ENCODE results near the gene CHST11. TPM values are rescaled to one million over a fixed set of nuclear protein-coding genes. Genes with fewer than 3 reads are reported as not detected.

The CHST11 gene
- total RNA-seq, 2 donors from 2014 or later, result 4.6 to 14.5 TPM

GRCh38 chr12:104707194-104707593 lies 250.4 kb downstream of the CHST11 start:
- Histone ChIP-seq H3K9me3 (no peaks in the 10 kb centered on the region), H3K27me3 (no peaks in the 10 kb centered on the region), H3K27ac (no peak overlapping the region), H3K4me1 (peaks cover 4% of the 10 kb centered on the region), H3K36me3 (replicated peaks in 1 of 2; ENCODE audit: insufficient read depth in 1 of 2, low read depth in 2 of 2) (no peaks in the 10 kb centered on the region), H3K4me3 (no peak overlapping the region)
- intact Hi-C loops (cut with DNase I), result no loop called here
- TF ChIP-seq, protein P1, sequence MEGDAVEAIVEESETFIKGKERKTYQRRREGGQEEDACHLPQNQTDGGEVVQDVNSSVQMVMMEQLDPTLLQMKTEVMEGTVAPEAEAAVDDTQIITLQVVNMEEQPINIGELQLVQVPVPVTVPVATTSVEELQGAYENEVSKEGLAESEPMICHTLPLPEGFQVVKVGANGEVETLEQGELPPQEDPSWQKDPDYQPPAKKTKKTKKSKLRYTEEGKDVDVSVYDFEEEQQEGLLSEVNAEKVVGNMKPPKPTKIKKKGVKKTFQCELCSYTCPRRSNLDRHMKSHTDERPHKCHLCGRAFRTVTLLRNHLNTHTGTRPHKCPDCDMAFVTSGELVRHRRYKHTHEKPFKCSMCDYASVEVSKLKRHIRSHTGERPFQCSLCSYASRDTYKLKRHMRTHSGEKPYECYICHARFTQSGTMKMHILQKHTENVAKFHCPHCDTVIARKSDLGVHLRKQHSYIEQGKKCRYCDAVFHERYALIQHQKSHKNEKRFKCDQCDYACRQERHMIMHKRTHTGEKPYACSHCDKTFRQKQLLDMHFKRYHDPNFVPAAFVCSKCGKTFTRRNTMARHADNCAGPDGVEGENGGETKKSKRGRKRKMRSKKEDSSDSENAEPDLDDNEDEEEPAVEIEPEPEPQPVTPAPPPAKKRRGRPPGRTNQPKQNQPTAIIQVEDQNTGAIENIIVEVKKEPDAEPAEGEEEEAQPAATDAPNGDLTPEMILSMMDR (IDR thresholded peaks at IDR 0.05), result no peak
- TF ChIP-seq POLR2A (IDR thresholded peaks at IDR 0.05), result no peak
- 62 to 71% methylated on average over 5 of the region's 5 CpGs for WGBS, 2 donors
- no peak for DNase-seq
- ATAC-seq, result no peak

DNA sequence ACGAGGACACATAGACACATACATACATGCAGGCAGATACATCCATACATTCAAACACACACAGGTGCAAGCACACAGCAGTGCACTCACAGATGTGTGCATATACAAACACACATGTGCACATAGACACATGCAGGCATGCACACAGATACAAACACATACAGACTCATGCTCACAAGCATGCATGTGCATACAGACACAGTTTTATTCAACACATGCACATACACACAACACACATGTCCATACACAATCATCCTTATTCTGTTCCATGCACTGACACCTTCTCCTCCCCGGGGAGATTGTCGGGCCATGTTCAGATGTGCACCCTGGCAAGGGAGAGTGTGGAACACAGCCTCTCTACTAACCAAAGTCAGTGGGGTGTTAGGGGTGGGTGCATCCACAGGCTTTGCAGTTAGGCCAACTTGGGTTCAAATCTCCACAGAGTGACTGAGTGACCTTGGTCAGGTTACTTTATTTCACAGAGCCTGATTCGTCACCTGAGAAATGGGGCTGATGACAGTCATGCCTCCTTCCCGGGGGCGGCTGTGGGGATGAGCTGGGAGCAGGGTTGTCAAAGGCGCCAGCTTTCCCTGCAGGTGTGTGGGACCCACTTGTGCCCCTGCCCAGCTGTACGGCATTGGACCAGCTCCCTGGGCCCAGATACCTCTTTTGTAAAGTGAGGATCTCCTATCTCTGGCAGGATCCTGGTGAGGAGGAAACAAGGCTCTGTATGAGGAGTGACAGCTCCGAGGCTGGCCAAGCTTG lies 251.2 kb downstream of the CHST11 start:
- 82 to 84% methylated on average over 9 of the region's 9 CpGs for WGBS, 2 donors
- H3K4me1 ChIP-seq, result peaks cover 4% of the 10 kb centered on the region
- no peak for TF ChIP-seq POLR2A (IDR thresholded peaks at IDR 0.05)
- TF ChIP-seq, protein P1 (IDR thresholded peaks at IDR 0.05), result no peak
- H3K27me3 ChIP-seq, result no peaks in the 10 kb centered on the region
- intact Hi-C loops (cut with DNase I), result no loop called here
- no peaks in the 10 kb centered on the region for H3K36me3 ChIP-seq (replicated peaks in 1 of 2; ENCODE audit: insufficient read depth in 1 of 2, low read depth in 2 of 2)
- H3K9me3 ChIP-seq, result no peaks in the 10 kb centered on the region
- no peak overlapping the region for H3K27ac ChIP-seq
- ATAC-seq (no peak), DNase-seq (no peak)
- H3K4me3 ChIP-seq, result no peak overlapping the region

DNA sequence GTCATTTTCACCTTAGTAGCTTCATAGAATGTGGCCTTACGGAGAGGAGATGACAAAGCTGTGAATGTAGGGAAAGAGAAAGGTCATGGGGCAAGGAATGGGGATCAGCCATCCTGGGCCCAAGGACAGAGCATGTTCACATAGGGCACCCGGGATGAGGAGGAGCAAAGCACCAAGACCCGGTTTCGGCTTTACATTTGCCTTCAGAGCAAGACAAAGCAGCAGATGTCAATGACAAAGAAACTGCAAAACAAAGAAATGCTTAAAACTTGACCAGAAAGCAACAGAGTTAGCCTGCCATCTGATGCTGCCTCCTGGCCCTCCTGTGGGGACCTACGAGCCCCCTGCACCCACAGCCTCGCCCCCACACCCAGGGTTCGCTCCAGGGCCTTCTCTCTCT lies 252.1 kb downstream of the CHST11 start:
- no peak for ATAC-seq
- no peak overlapping the region for H3K27ac ChIP-seq
- H3K27me3 ChIP-seq, result no peaks in the 10 kb centered on the region
- WGBS, 2 donors, result 89 to 92% methylated on average over 5 to 7 of the region's 7 CpGs
- intact Hi-C loops (cut with DNase I), result no loop called here
- TF ChIP-seq, protein P1 (IDR thresholded peaks at IDR 0.05), result no peak
- H3K4me3 ChIP-seq, result no peak overlapping the region
- H3K9me3 ChIP-seq, result no peaks in the 10 kb centered on the region
- DNase-seq, result no peak
- H3K4me1 ChIP-seq, result peaks cover 4% of the 10 kb centered on the region
- no peaks in the 10 kb centered on the region for H3K36me3 ChIP-seq (replicated peaks in 1 of 2; ENCODE audit: insufficient read depth in 1 of 2, low read depth in 2 of 2)

DNA sequence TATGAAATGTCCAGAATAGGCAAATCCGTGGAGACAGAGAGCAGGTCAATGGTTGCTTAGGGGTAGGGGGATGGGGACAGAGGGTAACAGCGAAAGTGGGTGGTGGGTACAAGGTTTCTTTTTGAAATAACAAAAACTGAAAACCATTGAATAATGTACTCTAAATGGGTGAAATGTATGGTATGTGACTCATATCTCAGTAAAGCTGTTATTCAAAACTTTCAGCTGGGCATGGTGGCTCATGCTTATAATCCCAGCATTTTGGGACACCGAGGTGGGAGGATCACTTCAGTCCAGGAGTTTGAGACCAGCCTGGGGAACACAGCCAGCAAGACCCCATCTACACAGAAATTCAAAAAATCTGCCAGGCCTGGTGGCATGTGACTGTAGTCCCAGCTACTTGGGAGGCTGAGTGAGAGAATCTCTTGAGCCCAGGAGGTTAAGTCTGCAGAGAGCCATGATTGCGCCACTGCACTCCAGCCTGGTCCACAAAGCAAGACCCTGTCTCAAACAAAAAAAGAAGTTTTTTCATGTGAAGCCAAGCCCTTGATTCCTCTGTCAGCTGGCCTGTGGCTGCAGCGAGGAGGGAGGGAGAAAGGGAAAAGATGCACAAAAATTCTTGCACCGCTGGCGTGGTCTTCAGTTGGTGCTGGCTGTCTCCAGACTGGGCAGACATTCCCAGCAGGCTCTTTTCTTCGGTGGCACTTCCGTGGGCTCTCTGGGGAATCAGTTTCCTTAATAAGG lies 253.1 kb downstream of the CHST11 start:
- Histone ChIP-seq H3K4me1 (peaks cover 4% of the 10 kb centered on the region), H3K36me3 (replicated peaks in 1 of 2; ENCODE audit: insufficient read depth in 1 of 2, low read depth in 2 of 2) (no peaks in the 10 kb centered on the region), H3K4me3 (no peak overlapping the region), H3K9me3 (no peaks in the 10 kb centered on the region), H3K27me3 (no peaks in the 10 kb centered on the region), H3K27ac (no peak overlapping the region)
- TF ChIP-seq POLR2A (IDR thresholded peaks at IDR 0.05), result no peak
- TF ChIP-seq, protein P1 (IDR thresholded peaks at IDR 0.05), result no peak
- DNase-seq (no peak), ATAC-seq (no peak)
- 86 to 87% methylated on average over 9 of the region's 9 CpGs for WGBS, 2 donors
- intact Hi-C loops (cut with DNase I), result no loop called here
